Trophoblast cell (in vitro differentiated cells and primary cell): ENCODE data around the gene ALG5.

ENCODE experiments used
- DNase-seq, 2 donors: peaks; one replicate each; pipeline ENCODE4 v3.0.0-alpha.2; 2016
- H2AFZ ChIP-seq: 2 replicates; pipeline ENCODE4 v1.6.1; 2013; ENCODE audit warnings: low read length, moderate library complexity, mild to moderate bottlenecking; ENCODE audit not compliant: insufficient read depth, poor library complexity
- H2AK5ac ChIP-seq: 2 replicates; pipeline ENCODE4 v1.6.1; 2013; ENCODE audit warnings: mild to moderate bottlenecking, low read length
- H2BK120ac ChIP-seq: 2 replicates; pipeline ENCODE4 v1.6.1; 2013; ENCODE audit warnings: low read length, mild to moderate bottlenecking, moderate library complexity; ENCODE audit not compliant: insufficient read depth, poor library complexity
- H2BK12ac ChIP-seq: 2 replicates; pipeline ENCODE4 v1.6.1; 2013; ENCODE audit warnings: mild to moderate bottlenecking, low read length, moderate library complexity
- H2BK5ac ChIP-seq: 2 replicates; pipeline ENCODE4 v1.6.1; 2013; ENCODE audit warnings: low read length, low read depth, moderate library complexity, mild to moderate bottlenecking; ENCODE audit not compliant: poor library complexity
- H3K14ac ChIP-seq: 2 replicates; pipeline ENCODE4 v1.6.1; 2013; ENCODE audit warnings: mild to moderate bottlenecking, low read length
- H3K18ac ChIP-seq: 2 replicates; pipeline ENCODE4 v1.6.1; 2013; ENCODE audit warnings: mild to moderate bottlenecking, low read length
- H3K23ac ChIP-seq: 2 replicates; pipeline ENCODE4 v1.6.1; 2013; ENCODE audit warnings: low read length
- H3K27ac ChIP-seq: 2 replicates; pipeline ENCODE4 v1.5.1; 2013; ENCODE audit warnings: low read depth, mild to moderate bottlenecking, inconsistent platforms, low read length, moderate library complexity
- H3K27me3 ChIP-seq: 2 replicates; pipeline ENCODE4 v1.6.1; 2013; ENCODE audit warnings: inconsistent platforms, mild to moderate bottlenecking, low read length, moderate library complexity; ENCODE audit not compliant: insufficient read depth
- H3K36me3 ChIP-seq, 2 experiments: 1 replicate in 1 of 2; 2 replicates in 1 of 2; pipeline ENCODE4 v1.6.1; 2013; ENCODE audit warnings: low read length in 2 of 2, mild to moderate bottlenecking in 2 of 2, moderate library complexity in 1 of 2; ENCODE audit not compliant: insufficient read depth in 2 of 2, control insufficient read depth in 1 of 2
- H3K4ac ChIP-seq: 2 replicates; pipeline ENCODE4 v1.6.1; 2013; ENCODE audit warnings: low read depth, mild to moderate bottlenecking, low read length, moderate library complexity
- H3K4me1 ChIP-seq, 2 experiments: 1 replicate in 1 of 2; 2 replicates in 1 of 2; pipeline ENCODE4 v1.6.1; 2013; ENCODE audit warnings: low read length in 2 of 2, mild to moderate bottlenecking in 2 of 2, moderate library complexity in 1 of 2; ENCODE audit not compliant: insufficient read depth in 2 of 2, control insufficient read depth in 1 of 2
- H3K4me2 ChIP-seq: 2 replicates; pipeline ENCODE4 v1.6.1; 2013; ENCODE audit warnings: inconsistent platforms, mild to moderate bottlenecking, low read length, moderate library complexity
- H3K4me3 ChIP-seq: 2 replicates; pipeline ENCODE4 v1.5.1; 2013; ENCODE audit warnings: mild to moderate bottlenecking, low read depth, low read length, inconsistent platforms
- H3K79me1 ChIP-seq: one replicate; pipeline ENCODE4 v1.6.1; 2013; ENCODE audit warnings: low read length
- H3K79me2 ChIP-seq: 2 replicates; pipeline ENCODE4 v1.6.1; 2013; ENCODE audit warnings: low read length, mild to moderate bottlenecking; ENCODE audit not compliant: control insufficient read depth, insufficient read depth, poor library complexity
- H3K9ac ChIP-seq: 2 replicates; pipeline ENCODE4 v1.6.1; 2013; ENCODE audit warnings: mild to moderate bottlenecking, low read length
- H3K9me3 ChIP-seq: 2 replicates; pipeline ENCODE4 v1.6.1; 2013; ENCODE audit warnings: low read depth, mild to moderate bottlenecking, control low read depth, inconsistent platforms, low read length; ENCODE audit not compliant: insufficient read depth
- H4K12ac ChIP-seq: 2 replicates; pipeline ENCODE4 v1.6.1; 2013; ENCODE audit warnings: low read depth, mild to moderate bottlenecking, low read length, moderate library complexity
- H4K8ac ChIP-seq: 2 replicates; pipeline ENCODE4 v1.6.1; 2013; ENCODE audit warnings: low read depth, mild to moderate bottlenecking, low read length, moderate library complexity
- H4K91ac ChIP-seq: one replicate; pipeline ENCODE4 v1.6.1; 2013; ENCODE audit warnings: low read depth, mild to moderate bottlenecking, low read length, moderate library complexity
- WGBS: extraction: QIAGEN DNeasy Blood & Tissue Kit; methylation state at CpG from one replicate; pipeline ENCODE4 v1.1.7; 2013; ENCODE audit warnings: missing lambda C conversion rate; ENCODE audit not compliant: insufficient read length, insufficient coverage; ENCODE audit errors: extremely low coverage; 5-methylcytosine and 5-hydroxymethylcytosine counted together

ALG5 gene

GRCh38 chr13:37001921-37002250, 2.7 kb upstream of the ALG5 start:
- peaks cover 0 to 2% of the 10 kb centered on the region in 2 experiments for H3K4me1 ChIP-seq
- no peak overlapping the region for H4K91ac ChIP-seq
- no peak overlapping the region for H2BK5ac ChIP-seq
- no peak overlapping the region for H3K27ac ChIP-seq
- peaks cover 13% of the 10 kb centered on the region for H3K79me2 ChIP-seq
- H3K4me2 ChIP-seq: no peak overlapping the region
- H4K12ac ChIP-seq: no peak overlapping the region
- H3K4me3 ChIP-seq: no peak overlapping the region
- WGBS: no CpG with 5 or more reads among the region's 3 CpGs
- no peaks in the 10 kb centered on the region for H3K9me3 ChIP-seq
- H2BK120ac ChIP-seq: no peak overlapping the region
- H3K23ac ChIP-seq: no peak overlapping the region
- no peak overlapping the region for H3K9ac ChIP-seq
- H2BK12ac ChIP-seq: no peak overlapping the region
- DNase-seq: peak in 1 of 2 donors; percentile 4
- no peak overlapping the region for H3K14ac ChIP-seq
- no peak overlapping the region for H3K4ac ChIP-seq
- peaks cover 8 to 12% of the 10 kb centered on the region in 2 experiments for H3K36me3 ChIP-seq
- H4K8ac ChIP-seq: no peak overlapping the region
- no peak overlapping the region for H2AFZ ChIP-seq
- peaks cover 2% of the 10 kb centered on the region for H3K27me3 ChIP-seq
- H3K18ac ChIP-seq: no peak overlapping the region
- H2AK5ac ChIP-seq: no peak overlapping the region
- peaks cover 16% of the 10 kb centered on the region for H3K79me1 ChIP-seq

GRCh38 chr13:36998624-36999041, 507 bp downstream of the ALG5 start:
- H3K27ac ChIP-seq: peak overlapping the region; percentile 77
- no CpG with 5 or more reads among the region's 21 CpGs for WGBS
- H3K4me3 ChIP-seq: peak overlapping the region; percentile 94
- H4K12ac ChIP-seq: peak overlapping the region; percentile 72
- H3K9me3 ChIP-seq: no peaks in the 10 kb centered on the region
- H3K9ac ChIP-seq: peak overlapping the region; percentile 98
- peaks cover 0 to 2% of the 10 kb centered on the region in 2 experiments for H3K4me1 ChIP-seq
- H2BK5ac ChIP-seq: peak overlapping the region; percentile 93
- H3K4me2 ChIP-seq: peak overlapping the region; percentile 90
- peaks cover 13% of the 10 kb centered on the region for H3K79me2 ChIP-seq
- H3K36me3 ChIP-seq: peaks cover 4 to 8% of the 10 kb centered on the region in 2 experiments
- peak overlapping the region; percentile 66 for H3K4ac ChIP-seq
- peak overlapping the region; percentile 92 for H2BK120ac ChIP-seq
- H3K18ac ChIP-seq: peak overlapping the region; percentile 5
- H2BK12ac ChIP-seq: no peak overlapping the region
- DNase-seq: peak in 1 of 2 donors; percentile 2
- H4K91ac ChIP-seq: peak overlapping the region; percentile 97
- H3K79me1 ChIP-seq: peaks cover 16% of the 10 kb centered on the region
- H3K27me3 ChIP-seq: peaks cover 2% of the 10 kb centered on the region
- peak overlapping the region; percentile 46 for H3K14ac ChIP-seq
- H2AFZ ChIP-seq: no peak overlapping the region
- H3K23ac ChIP-seq: no peak overlapping the region
- peak overlapping the region; percentile 77 for H4K8ac ChIP-seq
- H2AK5ac ChIP-seq: peak overlapping the region; percentile 1

GRCh38 chr13:36997716-36998427, 1.3 kb downstream of the ALG5 start:
- H2BK120ac ChIP-seq: no peak overlapping the region
- no peak overlapping the region for H3K9ac ChIP-seq
- peaks cover 13% of the 10 kb centered on the region for H3K79me2 ChIP-seq
- no peak overlapping the region for H2BK12ac ChIP-seq
- WGBS: no CpG with 5 or more reads among the region's 6 CpGs
- peaks cover 2% of the 10 kb centered on the region for H3K27me3 ChIP-seq
- H3K79me1 ChIP-seq: peaks cover 16% of the 10 kb centered on the region
- no peak overlapping the region for H4K8ac ChIP-seq
- H3K18ac ChIP-seq: no peak overlapping the region
- H3K14ac ChIP-seq: peak overlapping the region; percentile 46
- no peak overlapping the region for H2AK5ac ChIP-seq
- H2AFZ ChIP-seq: no peak overlapping the region
- no peak overlapping the region for H4K12ac ChIP-seq
- peak overlapping the region; percentile 90 for H3K4me2 ChIP-seq
- H4K91ac ChIP-seq: peak overlapping the region; percentile 97
- no peak overlapping the region for H3K23ac ChIP-seq
- DNase-seq: no peak
- no peak overlapping the region for H3K27ac ChIP-seq
- H3K4me1 ChIP-seq: peaks cover 0 to 2% of the 10 kb centered on the region in 2 experiments
- no peak overlapping the region for H2BK5ac ChIP-seq
- peak overlapping the region; percentile 66 for H3K4ac ChIP-seq
- H3K9me3 ChIP-seq: no peaks in the 10 kb centered on the region
- peaks cover 8 to 12% of the 10 kb centered on the region in 2 experiments for H3K36me3 ChIP-seq
- H3K4me3 ChIP-seq: no peak overlapping the region

- H3K36me3 ChIP-seq: peaks cover 21 to 42% of the 10 kb centered on the region in 2 experiments
- no peaks in the 10 kb centered on the region for H3K79me2 ChIP-seq
- H3K27ac ChIP-seq: no peak overlapping the region
- H2AFZ ChIP-seq: no peak overlapping the region
- no peak overlapping the region for H4K12ac ChIP-seq
- H3K4me1 ChIP-seq: peaks cover 0 to 2% of the 10 kb centered on the region in 2 experiments
- H2BK5ac ChIP-seq: no peak overlapping the region
- no peak overlapping the region for H2AK5ac ChIP-seq
- H3K14ac ChIP-seq: no peak overlapping the region
- no peak overlapping the region for H2BK12ac ChIP-seq
- no peaks in the 10 kb centered on the region for H3K9me3 ChIP-seq
- no peak overlapping the region for H2BK120ac ChIP-seq
- no peaks in the 10 kb centered on the region for H3K79me1 ChIP-seq
- H3K18ac ChIP-seq: no peak overlapping the region
- H3K27me3 ChIP-seq: no peaks in the 10 kb centered on the region
- no peak overlapping the region for H3K23ac ChIP-seq
- no peak overlapping the region for H4K91ac ChIP-seq
- no peak overlapping the region for H3K4me2 ChIP-seq
- no peak overlapping the region for H3K4me3 ChIP-seq
- H4K8ac ChIP-seq: no peak overlapping the region
- H3K4ac ChIP-seq: no peak overlapping the region
- peak in 1 of 2 donors; percentile 10 for DNase-seq
- no CpG with 5 or more reads among the region's 4 CpGs for WGBS
- no peak overlapping the region for H3K9ac ChIP-seq
These were observed 6.8 kb downstream of the ALG5 start for GRCh38 chr13:36992362-36992761.
